ENCODE measurements around the gene OPCML. TPM values are rescaled to one million over a fixed set of nuclear protein-coding genes. Genes with fewer than 3 reads are reported as not detected.

OPCML gene
- total RNA-seq, 1 experiment from 2014 or later = 0.94 TPM

GRCh38 chr11:133522344-133522743 lies 10.0 kb downstream of the OPCML start:
- WGBS (ENCODE audit: extremely low coverage, insufficient read length, low lambda C conversion rate) = no CpG with 5 or more reads among the region's 6 CpGs
- Histone ChIP-seq H3T11ph (ENCODE audit: low read length) (no peak overlapping the region), H4K5ac (ENCODE audit: insufficient read length, low read depth, low read length) (no peak overlapping the region), H2BK12ac (ENCODE audit: insufficient read length, low read depth, low read length) (no peak overlapping the region), H3K23ac (ENCODE audit: insufficient read length, low read depth, low read length) (no peak overlapping the region), H2BK20ac (ENCODE audit: low read depth, low read length, poor library complexity, severe bottlenecking) (no peak overlapping the region), H4K91ac (ENCODE audit: insufficient read length, low read depth, low read length) (no peak overlapping the region), H3K27me3 (ENCODE audit: insufficient read depth, low read length) (no peaks in the 10 kb centered on the region), H3K79me2 (ENCODE audit: insufficient read depth, low read length) (no peaks in the 10 kb centered on the region), H3K4me2 (ENCODE audit: insufficient read depth, insufficient read length, low read length) (no peak overlapping the region), H2BK120ac (ENCODE audit: low read depth, low read length, poor library complexity, severe bottlenecking) (no peak overlapping the region), H3K79me1 (ENCODE audit: insufficient read depth, low read depth, low read length, poor library complexity, severe bottlenecking) (no peaks in the 10 kb centered on the region), H3K27ac (ENCODE audit: insufficient read length, low read depth, low read length) (no peak overlapping the region), H4K8ac (replicated peaks; ENCODE audit: insufficient read length, low read depth, low read length) (no peak overlapping the region), H3K9me3 (ENCODE audit: control insufficient read depth, low read depth, low read length) (no peaks in the 10 kb centered on the region), H3K9ac (ENCODE audit: extremely low read depth, insufficient read length, low read length) (no peak overlapping the region), H3K18ac (ENCODE audit: insufficient read length, low read depth, low read length) (no peak overlapping the region), H2BK15ac (ENCODE audit: low read depth, low read length) (no peak overlapping the region), H3K56ac (ENCODE audit: insufficient read length, low read depth, low read length) (no peak overlapping the region), H4K20me1 (ENCODE audit: control insufficient read depth, insufficient read depth, insufficient read length) (no peaks in the 10 kb centered on the region), H3K23me2 (ENCODE audit: insufficient read length, low read depth, low read length, poor library complexity, severe bottlenecking) (no peaks in the 10 kb centered on the region), H2AK5ac (ENCODE audit: insufficient read length, low read length) (no peak overlapping the region), H2AFZ (ENCODE audit: low read length) (no peak overlapping the region), H3K4me1 (ENCODE audit: insufficient read depth, low read length) (peaks cover 3% of the 10 kb centered on the region; the same call in 1 of the 2 replicates), H3K14ac (ENCODE audit: insufficient read depth, low read length) (no peak overlapping the region), H2BK5ac (ENCODE audit: insufficient read length, low read length) (no peak overlapping the region), H3K4ac (ENCODE audit: low read depth, low read length) (no peak overlapping the region)
- Mint-ChIP-seq H3K27me3 (ENCODE audit: low read depth) (no peaks in the 10 kb centered on the region), H3K4me3 (no peak overlapping the region), H3K27ac (no peak overlapping the region), H3K36me3 (ENCODE audit: insufficient read depth in 1 of 3, low read depth in 3 of 3) (no peaks in the 10 kb centered on the region; a peak in 1 of 7 replicates), H3K4me1 (peaks cover 5 to 11% of the 10 kb centered on the region in 2 experiments; a peak in 3 of 4 replicates), H3K9me3 (no peaks in the 10 kb centered on the region)
- no peak for TF ChIP-seq CTCF (conservative IDR thresholded peaks at IDR 0.05)
- no peak for DNase-seq

All from H9 (cell line).